T-cell (primary cell): Measurements from ENCODE around the gene CABP1. TPM values are rescaled to one million over a fixed set of nuclear protein-coding genes. Genes with fewer than 3 reads are reported as not detected.
A peak's percentile ranks its signal among the peaks of the same experiment; 100 is the strongest.
"Not testable (repeated sequence)": the region's sequence is repeated elsewhere in the genome, so short reads cannot be mapped to it uniquely, and the experiment has no call there.

Experiments
- ATAC-seq, 4 experiments: fragments of 200-7000 bp in 3 of 4; fragments of 150-1000 bp in 1 of 4; cut with Tn5 transposase; replicated peaks in 1 of 4; 1 replicate in 3 of 4; 2 replicates in 1 of 4; pipeline ENCODE4 v1.10.0; 2021; ENCODE audit warnings: moderate library complexity in 3 of 4, mild to moderate bottlenecking in 2 of 4, moderate number of reproducible peaks in 1 of 4
- CTCF ChIA-PET, 2 donors: fragments of 300-600 bp; sonication (Branson Sonifier 250); formaldehyde crosslinking; loops; one replicate each; lab custom pipeline; 2022; ENCODE audit warnings: antibody characterized with exemption in 2 of 2; lab: Charles Lee
- POLR2A ChIA-PET, 2 donors: fragments of 300-600 bp; sonication (Branson Sonifier 250); formaldehyde crosslinking; loops; one replicate each; lab custom pipeline; 2022; ENCODE audit warnings: antibody characterized with exemption in 2 of 2; lab: Charles Lee
- DNase-seq, 35 experiments: peaks; one replicate each; pipeline versions ENCODE4 v3.0.0 to v3.0.0-alpha.2; 2013 to 2023
- H3K27ac ChIP-seq: one replicate; pipeline ENCODE4 v1.5.1; 2013; ENCODE audit warnings: low read length
- H3K27me3 ChIP-seq, 2 experiments: replicated peaks in 1 of 2; 1 replicate in 1 of 2; 2 replicates in 1 of 2; pipeline versions ENCODE4 v1.6.1 to v1.7.0; 2013; ENCODE audit warnings: low read length in 1 of 2, mixed read lengths in 1 of 2; ENCODE audit not compliant: control insufficient read depth in 2 of 2, insufficient read depth in 2 of 2; ENCODE audit errors: extremely low read depth in 1 of 2
- H3K36me3 ChIP-seq, 2 donors: 1 replicate in 1 of 2; 2 replicates in 1 of 2; pipeline versions ENCODE4 v1.6.1 to v1.7.0; 2013; ENCODE audit warnings: low read length in 1 of 2; ENCODE audit not compliant: control insufficient read depth in 2 of 2, insufficient read depth in 1 of 2; ENCODE audit errors: extremely low read depth in 1 of 2
- H3K4me1 ChIP-seq, 2 experiments: 1 replicate in 1 of 2; 2 replicates in 1 of 2; pipeline versions ENCODE4 v1.6.1 to v1.7.0; 2013; ENCODE audit warnings: low read length in 2 of 2, mixed read lengths in 1 of 2; ENCODE audit not compliant: insufficient read depth in 2 of 2, control insufficient read depth in 1 of 2; ENCODE audit errors: extremely low read depth in 1 of 2
- H3K4me3 ChIP-seq, 2 donors: 1 replicate in 1 of 2; 2 replicates in 1 of 2; pipeline versions ENCODE4 v1.5.1 to v1.7.0; 2013; ENCODE audit warnings: mild to moderate bottlenecking in 2 of 2, low read length in 1 of 2, moderate library complexity in 1 of 2; ENCODE audit not compliant: control insufficient read depth in 1 of 2; ENCODE audit errors: extremely low read depth in 1 of 2
- H3K9me3 ChIP-seq: 2 replicates; pipeline ENCODE4 v1.7.0; 2013
- H3K27ac Mint-ChIP-seq, 2 donors: one replicate each; pipeline ENCODE4 v1.8.0; 2020 to 2021; ENCODE audit warnings: mild to moderate bottlenecking in 2 of 2, mixed read lengths in 2 of 2
- H3K27me3 Mint-ChIP-seq, 2 donors: one replicate each; pipeline ENCODE4 v1.8.0; 2021 to 2022; ENCODE audit warnings: mixed read lengths in 2 of 2
- H3K36me3 Mint-ChIP-seq: one replicate; pipeline ENCODE4 v1.8.0; 2021; ENCODE audit warnings: mixed read lengths
- H3K4me1 Mint-ChIP-seq, 3 donors: one replicate each; pipeline ENCODE4 v1.8.0; 2020 to 2022; ENCODE audit warnings: mixed read lengths in 3 of 3, mild to moderate bottlenecking in 1 of 3
- H3K4me3 Mint-ChIP-seq, 3 donors: one replicate each; pipeline ENCODE4 v1.8.0; 2020 to 2022; ENCODE audit warnings: mild to moderate bottlenecking in 3 of 3, mixed read lengths in 3 of 3, moderate library complexity in 3 of 3
- H3K9me3 Mint-ChIP-seq, 3 donors: one replicate each; pipeline ENCODE4 v1.8.0; 2020 to 2022; ENCODE audit warnings: mixed read lengths in 3 of 3
- WGBS: methylation state at CpG from one replicate; pipeline ENCODE4 v1.1.5; 2013; ENCODE audit warnings: missing lambda C conversion rate; ENCODE audit not compliant: insufficient coverage; 5-methylcytosine and 5-hydroxymethylcytosine counted together
- total RNA-seq, 35 experiments: library from RNA in 6 of 35; stranded (reverse) in 6 of 35; fragments of 120-200 nt in 1 of 35; gene quantifications; one replicate each; pipeline versions ENCODE4 v1.2.1 to v1.2.4 and lab custom pipeline; 2013 to 2026

CABP1 gene
- total RNA-seq, 5 donors from 2014 or later (not counting 1 experiment from before 2014, with no cell fraction given): not detected

- no peaks in the 10 kb centered on the region for H3K9me3 ChIP-seq
- no peaks in the 10 kb centered on the region for H3K36me3 ChIP-seq
- DNase-seq (no peak), ATAC-seq (no peak)
- H3K27me3 ChIP-seq: peaks cover 0 to 35% of the 10 kb centered on the region in 2 experiments
- H3K27ac ChIP-seq: no peak overlapping the region
- ChIA-PET POLR2A (no interaction called here), CTCF (no interaction called here)
- WGBS: 72% methylated on average over 10 of the region's 13 CpGs
- Mint-ChIP-seq H3K4me3 (no peak overlapping the region), H3K9me3 (no peaks in the 10 kb centered on the region), H3K36me3 (no peaks in the 10 kb centered on the region), H3K27me3 (peaks cover 8 to 17% of the 10 kb centered on the region in 2 donors), H3K4me1 (no peaks in the 10 kb centered on the region), H3K27ac (no peak overlapping the region)
- no peaks in the 10 kb centered on the region for H3K4me1 ChIP-seq
- H3K4me3 ChIP-seq: no peak overlapping the region
Observed at GRCh38 chr12:120598674-120599463, 41.6 kb upstream of the CABP1 start.

- H3K9me3 Mint-ChIP-seq: no peaks in the 10 kb centered on the region
- DNase-seq (no peak), ATAC-seq (no peak)
- H3K4me1 ChIP-seq: no peaks in the 10 kb centered on the region
- H3K27ac Mint-ChIP-seq: no peak overlapping the region
- no peaks in the 10 kb centered on the region for H3K36me3 ChIP-seq
- no peaks in the 10 kb centered on the region for H3K9me3 ChIP-seq
- peaks cover 8 to 17% of the 10 kb centered on the region in 2 donors for H3K27me3 Mint-ChIP-seq
- H3K4me1 Mint-ChIP-seq: no peaks in the 10 kb centered on the region
- H3K4me3 Mint-ChIP-seq: no peak overlapping the region
- H3K36me3 Mint-ChIP-seq: no peaks in the 10 kb centered on the region
- ChIA-PET POLR2A (no interaction called here), CTCF (no interaction called here)
- H3K4me3 ChIP-seq: no peak overlapping the region
- H3K27me3 ChIP-seq: peaks cover 0 to 35% of the 10 kb centered on the region in 2 experiments
- H3K27ac ChIP-seq: no peak overlapping the region
- 91% methylated on average over 12 of the region's 23 CpGs for WGBS
Observed at GRCh38 chr12:120599672-120600552, 40.5 kb upstream of the CABP1 start.

GRCh38 chr12:120602416-120602815 is 38.0 kb upstream of the CABP1 start:
- H3K36me3 ChIP-seq, H3K27ac Mint-ChIP-seq, ATAC-seq, H3K27ac ChIP-seq, H3K4me1 Mint-ChIP-seq, H3K36me3 Mint-ChIP-seq, H3K9me3 ChIP-seq, H3K4me3 Mint-ChIP-seq, H3K4me1 ChIP-seq, POLR2A ChIA-PET, H3K4me3 ChIP-seq, H3K9me3 Mint-ChIP-seq: not testable (repeated sequence)
- H3K27me3 Mint-ChIP-seq: peaks cover 6 to 17% of the 10 kb centered on the region in 2 donors
- DNase-seq: peak in 1 of 35 experiments; percentile 15
- no CpG with 5 or more reads among the region's 5 CpGs for WGBS
- CTCF ChIA-PET: interaction anchor here in 1 of 2 donors (1.6 kb wide), 1 partner anchor 21 kb away, joined by 8 read pairs; the partner anchor contains the start of gene POP5
- peaks cover 0 to 30% of the 10 kb centered on the region in 2 experiments for H3K27me3 ChIP-seq

GRCh38 chr12:120610560-120610959 is 29.9 kb upstream of the CABP1 start:
- Mint-ChIP-seq H3K4me1 (no peaks in the 10 kb centered on the region), H3K27me3 (peaks cover 2 to 7% of the 10 kb centered on the region in 2 donors), H3K27ac (no peak overlapping the region), H3K4me3 (no peak overlapping the region), H3K36me3 (no peaks in the 10 kb centered on the region), H3K9me3 (no peaks in the 10 kb centered on the region)
- Histone ChIP-seq H3K4me1 (no peaks in the 10 kb centered on the region), H3K4me3 (no peak overlapping the region), H3K27ac (no peak overlapping the region), H3K9me3 (no peaks in the 10 kb centered on the region), H3K36me3 (no peaks in the 10 kb centered on the region), H3K27me3 (peaks cover 0 to 5% of the 10 kb centered on the region in 2 experiments)
- ATAC-seq (no peak), DNase-seq (no peak)
- WGBS: 68% methylated on average over 2 of the region's 4 CpGs
- CTCF ChIA-PET: interaction anchor here in 1 of 2 donors (0.5 kb wide), 1 partner anchor 137 kb away, joined by 9 read pairs; no protein-coding TSS in a partner anchor
- POLR2A ChIA-PET: no interaction called here

GRCh38 chr12:120611534-120611933 is 28.9 kb upstream of the CABP1 start:
- CTCF ChIA-PET: interaction anchor here in 1 of 2 donors (1.0 kb wide), 1 partner anchor 38 kb away, joined by 3 read pairs; no protein-coding TSS in a partner anchor
- ATAC-seq, H3K9me3 Mint-ChIP-seq, H3K9me3 ChIP-seq, DNase-seq, H3K4me1 Mint-ChIP-seq, H3K27me3 ChIP-seq, H3K36me3 ChIP-seq, H3K27me3 Mint-ChIP-seq, H3K27ac ChIP-seq, H3K27ac Mint-ChIP-seq, H3K4me3 ChIP-seq, H3K4me1 ChIP-seq, H3K36me3 Mint-ChIP-seq, POLR2A ChIA-PET, H3K4me3 Mint-ChIP-seq: not testable (repeated sequence)
- 83% methylated on average over 1 of the region's 1 CpG for WGBS

GRCh38 chr12:120614848-120615247 is 25.6 kb upstream of the CABP1 start:
- H3K4me1 Mint-ChIP-seq: no peaks in the 10 kb centered on the region
- H3K36me3 Mint-ChIP-seq: peaks cover 3% of the 10 kb centered on the region
- CTCF ChIA-PET: interaction anchor here in 1 of 2 donors (0.5 kb wide), 1 partner anchor 690 kb away, joined by 3 read pairs; no protein-coding TSS in a partner anchor

More at GRCh38 chr12:120614848-120615247, 25.6 kb upstream of the CABP1 start:
- peaks cover 12 to 17% of the 10 kb centered on the region in 2 donors for H3K27me3 Mint-ChIP-seq
- Histone ChIP-seq H3K36me3 (no peaks in the 10 kb centered on the region), H3K4me3 (no peak overlapping the region), H3K4me1 (no peaks in the 10 kb centered on the region), H3K9me3 (no peaks in the 10 kb centered on the region), H3K27ac (no peak overlapping the region), H3K27me3 (peaks cover 2 to 19% of the 10 kb centered on the region in 2 experiments)
- H3K27ac Mint-ChIP-seq: no peak overlapping the region
- ATAC-seq (no peak), DNase-seq (no peak)
- POLR2A ChIA-PET: no interaction called here
- no peak overlapping the region for H3K4me3 Mint-ChIP-seq
- no peaks in the 10 kb centered on the region for H3K9me3 Mint-ChIP-seq
